ENCODE data around the gene MAST4. TPM values are rescaled to one million over a fixed set of nuclear protein-coding genes. Genes with fewer than 3 reads are reported as not detected.

MAST4 gene
- total RNA-seq, 1 donor from 2014 or later = 19.1 TPM

DNA sequence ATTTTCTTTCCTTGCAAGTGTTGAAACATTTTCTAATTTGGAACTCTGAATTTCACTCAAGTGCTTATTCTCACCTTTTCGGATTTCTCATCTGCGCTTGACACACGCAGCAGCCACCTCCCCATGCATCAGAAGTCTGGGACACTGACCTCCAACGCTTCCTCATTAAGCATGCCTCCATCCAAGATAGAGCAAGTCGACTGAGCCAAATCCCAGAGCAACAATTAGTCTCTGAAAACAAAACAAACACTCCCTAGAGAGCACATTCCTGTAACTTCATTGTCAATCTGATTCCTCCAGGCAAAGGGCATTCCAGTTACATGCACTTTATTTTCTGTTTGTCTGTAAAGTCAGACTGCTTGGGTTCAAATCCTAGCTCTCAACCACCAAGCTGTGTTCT, 594.7 kb downstream of the MAST4 start:
- TF ChIP-seq CTCF (IDR thresholded peaks at IDR 0.05; ENCODE audit: insufficient read depth, low read length, poor library complexity, severe bottlenecking) = no peak
- DNase-seq (ENCODE audit: low read depth) = no peak
- Histone ChIP-seq H3K4me3 (ENCODE audit: low read depth, low read length) (no peak overlapping the region), H3K36me3 (ENCODE audit: control insufficient read depth, insufficient read depth, low read length) (no peaks in the 10 kb centered on the region), H3K27me3 (ENCODE audit: control insufficient read depth, insufficient read depth, low read length) (no peaks in the 10 kb centered on the region)

DNA sequence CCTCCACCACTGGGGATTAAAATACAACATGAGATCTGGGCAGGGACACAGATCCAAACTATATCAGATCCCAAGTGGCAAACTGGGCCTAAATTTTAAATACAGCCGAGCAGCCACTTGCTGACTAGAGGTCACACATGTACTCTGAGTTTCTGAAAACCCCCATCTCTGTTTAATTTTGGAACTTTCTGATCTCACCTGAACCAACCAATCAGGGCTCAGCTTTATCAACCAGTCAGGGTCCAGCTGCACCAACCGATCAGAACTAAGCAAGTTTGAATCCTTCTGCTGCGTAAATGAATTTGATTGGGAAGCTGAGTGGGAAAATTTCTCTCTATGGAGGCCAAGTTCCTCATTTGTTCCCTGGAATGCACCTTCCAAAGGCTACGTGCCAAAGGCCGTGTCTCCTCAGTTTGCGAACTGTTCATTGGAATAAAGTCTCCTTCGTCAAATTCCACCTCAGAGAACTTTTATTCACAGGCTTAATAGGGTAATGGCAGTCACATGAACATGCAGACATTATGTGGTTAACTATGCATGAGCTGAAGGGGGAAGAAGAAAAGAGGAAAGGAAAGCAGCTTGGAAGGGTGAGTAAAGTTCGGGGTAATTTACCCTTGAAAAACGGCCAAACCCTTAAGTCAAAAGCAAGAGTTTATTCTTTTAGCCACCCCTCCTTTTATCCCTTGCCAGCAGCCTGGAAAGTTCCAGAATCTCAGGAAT, 596.7 kb downstream of the MAST4 start:
- Histone ChIP-seq H3K36me3 (ENCODE audit: control insufficient read depth, insufficient read depth, low read length) (no peaks in the 10 kb centered on the region), H3K27me3 (ENCODE audit: control insufficient read depth, insufficient read depth, low read length) (no peaks in the 10 kb centered on the region), H3K4me3 (ENCODE audit: low read depth, low read length) (no peak overlapping the region)
- TF ChIP-seq CTCF (IDR thresholded peaks at IDR 0.05; ENCODE audit: insufficient read depth, low read length, poor library complexity, severe bottlenecking) = no peak
- no peak for DNase-seq (ENCODE audit: low read depth)

DNA sequence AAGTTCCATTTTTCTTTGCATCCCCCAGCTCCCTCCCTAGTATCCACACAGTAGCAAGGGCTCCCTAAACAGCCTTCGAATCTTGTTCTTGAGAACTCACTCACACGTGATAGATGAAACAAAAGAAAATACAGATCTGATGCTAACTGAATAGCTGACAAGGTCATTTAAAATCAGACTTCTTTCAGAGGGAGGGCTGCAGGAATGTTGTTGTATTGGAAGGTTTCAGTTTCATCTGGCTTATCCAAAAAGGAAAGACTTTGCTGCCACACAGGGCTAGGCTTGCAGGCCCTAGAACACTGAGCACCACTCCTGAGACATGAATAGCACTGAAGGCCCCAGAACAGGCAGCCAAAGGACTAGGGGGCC, 597.2 kb downstream of the MAST4 start:
- H3K4me3 ChIP-seq (ENCODE audit: low read depth, low read length) = no peak overlapping the region
- no peaks in the 10 kb centered on the region for H3K36me3 ChIP-seq (ENCODE audit: control insufficient read depth, insufficient read depth, low read length)
- no peak for DNase-seq (ENCODE audit: low read depth)
- no peaks in the 10 kb centered on the region for H3K27me3 ChIP-seq (ENCODE audit: control insufficient read depth, insufficient read depth, low read length)
- no peak for TF ChIP-seq CTCF (IDR thresholded peaks at IDR 0.05; ENCODE audit: insufficient read depth, low read length, poor library complexity, severe bottlenecking)

GRCh38 chr5:67194166-67194565, 598.0 kb downstream of the MAST4 start:
- no peak overlapping the region for H3K4me3 ChIP-seq (ENCODE audit: low read depth, low read length)
- no peak for TF ChIP-seq CTCF (IDR thresholded peaks at IDR 0.05; ENCODE audit: insufficient read depth, low read length, poor library complexity, severe bottlenecking)
- no peaks in the 10 kb centered on the region for H3K36me3 ChIP-seq (ENCODE audit: control insufficient read depth, insufficient read depth, low read length)
- DNase-seq (ENCODE audit: low read depth) = no peak
- H3K27me3 ChIP-seq (ENCODE audit: control insufficient read depth, insufficient read depth, low read length) = no peaks in the 10 kb centered on the region

DNA sequence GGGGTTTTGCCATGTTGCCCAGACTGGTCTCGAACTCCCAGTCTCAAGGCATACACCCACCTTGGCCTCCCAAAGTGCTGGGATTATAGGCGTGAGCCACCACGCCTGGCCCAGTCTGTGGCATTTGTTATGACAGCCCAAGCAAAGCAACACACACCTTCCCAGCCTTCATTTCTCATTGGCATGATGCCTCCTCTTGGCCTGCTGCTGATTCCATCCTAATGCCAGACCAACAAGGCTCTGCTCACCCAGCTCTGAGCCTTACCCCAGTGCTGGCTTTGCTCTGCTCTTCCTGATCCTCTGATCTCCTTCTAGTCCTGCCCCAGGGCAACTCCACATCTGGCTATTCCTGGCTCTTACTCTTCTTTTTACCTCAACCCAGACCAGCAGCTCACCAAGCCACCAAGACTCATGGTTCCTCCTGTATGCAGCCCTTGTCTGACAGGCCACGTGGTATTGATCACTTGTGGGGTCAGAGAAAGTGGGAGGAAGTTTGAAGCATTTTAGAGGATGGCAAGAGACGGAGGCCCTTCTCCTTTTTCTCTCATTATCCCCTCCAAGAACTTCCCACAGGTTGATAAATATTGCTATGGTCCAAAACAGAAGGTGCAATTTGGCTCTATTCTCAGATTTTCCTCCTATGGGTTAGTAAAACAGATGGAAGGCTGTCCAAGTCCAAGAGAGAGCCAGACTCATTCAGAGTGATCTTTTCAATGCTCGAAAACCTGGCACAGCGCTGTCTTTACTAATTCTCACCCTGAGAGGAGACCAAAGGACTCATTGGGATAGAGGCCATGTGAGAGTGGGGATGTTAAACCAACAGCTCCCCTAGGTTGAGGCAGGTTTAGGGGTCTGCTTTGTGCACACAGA, 599.4 kb downstream of the MAST4 start:
- Histone ChIP-seq H3K36me3 (ENCODE audit: control insufficient read depth, insufficient read depth, low read length) (no peaks in the 10 kb centered on the region), H3K4me3 (ENCODE audit: low read depth, low read length) (no peak overlapping the region), H3K27me3 (ENCODE audit: control insufficient read depth, insufficient read depth, low read length) (no peaks in the 10 kb centered on the region)
- no peak for TF ChIP-seq CTCF (IDR thresholded peaks at IDR 0.05; ENCODE audit: insufficient read depth, low read length, poor library complexity, severe bottlenecking)
- no peak for DNase-seq (ENCODE audit: low read depth)

All from kidney epithelial cell (primary cell).